ENCODE data around the gene ZNF383.
"Not testable (repeated sequence)": the region's sequence is repeated elsewhere in the genome, so short reads cannot be mapped to it uniquely, and the experiment has no call there.

ZNF383 gene

GRCh38 chr19:37217775-37218591 is at the start of gene ZNF383:
TSS of gene ZNF383 (plus strand) at chr19:37218214. CDS start at chr19:37230454, 12,240 bp downstream.
- in situ Hi-C loops (cut with MboI; ENCODE audit: low sequenced_read_pairs), result no loop called here

GRCh38 chr19:37172368-37173366 is 45.3 kb upstream of the ZNF383 start, which contains the start of gene ZNF585A:
TSS of gene ZNF585A (minus strand) at chr19:37172695. CDS start at chr19:37169910, 2,785 bp downstream.
- Histone ChIP-seq H3K27me3 (ENCODE audit: low read depth) (no peaks in the 10 kb centered on the region), H3K36me3 (replicated peaks) (no peaks in the 10 kb centered on the region), H3K4me1 (peaks cover 2% of the 10 kb centered on the region; the same call in 1 of the 2 replicates), H3K4me3 (peak within 1 kb of the TSS; percentile 69), H3K9me3 (peaks cover 6% of the 10 kb centered on the region; the same call in 1 of the 2 replicates)
- in situ Hi-C loops (cut with MboI; ENCODE audit: low sequenced_read_pairs), result no loop called here
- peak; percentile 92 to 97 for DNase-seq (ENCODE audit: low spot score in 2 of 2)

More at GRCh38 chr19:37217775-37218591, at the start of gene ZNF383:
- H3K4me1 ChIP-seq, result no peaks in the 10 kb centered on the region
- H3K9me3 ChIP-seq, result no peaks in the 10 kb centered on the region
- H3K36me3 ChIP-seq (replicated peaks), result no peaks in the 10 kb centered on the region; the same call in 1 of the 2 replicates
- peak within 1 kb of the TSS; percentile 84 for H3K4me3 ChIP-seq
- DNase-seq (ENCODE audit: low spot score in 2 of 2), result peak; percentile 87 to 94
- no peaks in the 10 kb centered on the region for H3K27me3 ChIP-seq (ENCODE audit: low read depth)

DNA sequence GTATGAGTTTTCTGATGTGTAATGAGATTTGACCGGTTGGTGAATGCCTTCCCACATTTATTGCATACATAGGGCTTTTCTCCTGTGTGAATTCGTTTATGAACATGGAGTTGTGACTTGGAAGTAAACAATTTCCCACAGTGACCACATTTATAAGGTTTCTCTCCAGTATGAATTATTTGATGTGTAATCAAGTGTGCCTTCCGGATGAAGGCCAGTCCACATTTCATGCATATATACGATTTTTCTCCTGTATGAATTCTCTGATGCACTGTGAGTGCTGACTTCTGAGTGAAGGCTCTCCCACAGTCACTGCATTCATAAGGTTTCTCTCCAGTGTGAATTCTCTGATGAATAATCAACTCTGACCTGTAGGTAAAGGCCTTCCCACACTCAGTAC is 31.9 kb upstream of the ZNF383 start:
- H3K4me1 ChIP-seq; H3K9me3 ChIP-seq; H3K4me3 ChIP-seq; DNase-seq (ENCODE audit: low spot score in 2 of 2); H3K27me3 ChIP-seq (ENCODE audit: low read depth); in situ Hi-C loops (cut with MboI; ENCODE audit: low sequenced_read_pairs); H3K36me3 ChIP-seq (replicated peaks): not testable (repeated sequence)

GRCh38 chr19:37195248-37195647 is 22.8 kb upstream of the ZNF383 start:
- in situ Hi-C loops (cut with MboI; ENCODE audit: low sequenced_read_pairs); DNase-seq (ENCODE audit: low spot score in 2 of 2); H3K9me3 ChIP-seq: not testable (repeated sequence)

GRCh38 chr19:37197115-37197514 is 20.9 kb upstream of the ZNF383 start:
- H3K4me3 ChIP-seq; H3K36me3 ChIP-seq (replicated peaks); H3K9me3 ChIP-seq; in situ Hi-C loops (cut with MboI; ENCODE audit: low sequenced_read_pairs); H3K27me3 ChIP-seq (ENCODE audit: low read depth); DNase-seq (ENCODE audit: low spot score in 2 of 2); H3K4me1 ChIP-seq: not testable (repeated sequence)

More at GRCh38 chr19:37195248-37195647, 22.8 kb upstream of the ZNF383 start:
- H3K4me3 ChIP-seq; H3K4me1 ChIP-seq; H3K36me3 ChIP-seq (replicated peaks); H3K27me3 ChIP-seq (ENCODE audit: low read depth): not testable (repeated sequence)

GRCh38 chr19:37197768-37198167 is 20.2 kb upstream of the ZNF383 start:
- Histone ChIP-seq H3K4me1 (no peaks in the 10 kb centered on the region), H3K9me3 (no peaks in the 10 kb centered on the region; the same call in 1 of the 2 replicates), H3K36me3 (replicated peaks) (no peaks in the 10 kb centered on the region), H3K27me3 (ENCODE audit: low read depth) (no peaks in the 10 kb centered on the region), H3K4me3 (no peak overlapping the region)
- in situ Hi-C loops (cut with MboI; ENCODE audit: low sequenced_read_pairs), result no loop called here
- DNase-seq (ENCODE audit: low spot score in 2 of 2), result no peak

- Histone ChIP-seq H3K4me3 (peak overlapping the region; percentile 84), H3K36me3 (replicated peaks) (no peaks in the 10 kb centered on the region; the same call in 1 of the 2 replicates), H3K9me3 (no peaks in the 10 kb centered on the region), H3K27me3 (ENCODE audit: low read depth) (no peaks in the 10 kb centered on the region), H3K4me1 (no peaks in the 10 kb centered on the region)
- DNase-seq (ENCODE audit: low spot score in 2 of 2), result no peak
- in situ Hi-C loops (cut with MboI; ENCODE audit: low sequenced_read_pairs), result no loop called here
These were observed 587 bp upstream of the ZNF383 start for GRCh38 chr19:37217480-37217774.

DNA sequence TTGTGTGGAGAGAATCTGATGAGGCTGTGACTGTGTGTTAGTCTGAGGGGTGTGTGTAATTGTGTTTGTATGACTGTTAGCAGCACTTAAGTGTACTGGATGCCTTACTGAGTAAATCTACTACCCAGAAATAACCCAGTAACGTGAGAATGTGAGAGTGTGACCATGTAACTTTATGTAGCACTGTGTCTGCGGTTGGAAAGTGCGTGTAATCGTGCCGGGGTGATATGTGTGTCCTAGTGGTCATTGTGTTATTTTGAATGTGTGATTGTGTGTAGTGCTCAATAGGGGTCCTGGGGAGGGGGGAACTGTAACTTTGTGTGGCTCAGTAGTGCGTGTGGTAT is 550 bp downstream of the ZNF383 start:
- in situ Hi-C loops (cut with MboI; ENCODE audit: low sequenced_read_pairs), result no loop called here
- no peaks in the 10 kb centered on the region for H3K4me1 ChIP-seq
- no peaks in the 10 kb centered on the region for H3K9me3 ChIP-seq
- peak overlapping the region; percentile 84 for H3K4me3 ChIP-seq
- DNase-seq (ENCODE audit: low spot score in 2 of 2), result no peak
- H3K36me3 ChIP-seq (replicated peaks), result no peaks in the 10 kb centered on the region; the same call in 1 of the 2 replicates
- no peaks in the 10 kb centered on the region for H3K27me3 ChIP-seq (ENCODE audit: low read depth)

GRCh38 chr19:37220383-37220782 is 2.4 kb downstream of the ZNF383 start:
- in situ Hi-C loops (cut with MboI; ENCODE audit: low sequenced_read_pairs), result no loop called here
- no peaks in the 10 kb centered on the region; the same call in none of the 2 replicates for H3K36me3 ChIP-seq (replicated peaks)
- no peak overlapping the region for H3K4me3 ChIP-seq
- H3K9me3 ChIP-seq, result no peaks in the 10 kb centered on the region
- no peaks in the 10 kb centered on the region for H3K4me1 ChIP-seq
- DNase-seq (ENCODE audit: low spot score in 2 of 2), result no peak
- no peaks in the 10 kb centered on the region for H3K27me3 ChIP-seq (ENCODE audit: low read depth)

GRCh38 chr19:37221136-37221535 is 3.1 kb downstream of the ZNF383 start:
- no peaks in the 10 kb centered on the region for H3K4me1 ChIP-seq
- H3K4me3 ChIP-seq, result no peak overlapping the region
- in situ Hi-C loops (cut with MboI; ENCODE audit: low sequenced_read_pairs), result no loop called here
- peaks cover 2% of the 10 kb centered on the region for H3K36me3 ChIP-seq (replicated peaks)
- DNase-seq (ENCODE audit: low spot score in 2 of 2), result no peak
- no peaks in the 10 kb centered on the region for H3K9me3 ChIP-seq
- no peaks in the 10 kb centered on the region for H3K27me3 ChIP-seq (ENCODE audit: low read depth)

DNA sequence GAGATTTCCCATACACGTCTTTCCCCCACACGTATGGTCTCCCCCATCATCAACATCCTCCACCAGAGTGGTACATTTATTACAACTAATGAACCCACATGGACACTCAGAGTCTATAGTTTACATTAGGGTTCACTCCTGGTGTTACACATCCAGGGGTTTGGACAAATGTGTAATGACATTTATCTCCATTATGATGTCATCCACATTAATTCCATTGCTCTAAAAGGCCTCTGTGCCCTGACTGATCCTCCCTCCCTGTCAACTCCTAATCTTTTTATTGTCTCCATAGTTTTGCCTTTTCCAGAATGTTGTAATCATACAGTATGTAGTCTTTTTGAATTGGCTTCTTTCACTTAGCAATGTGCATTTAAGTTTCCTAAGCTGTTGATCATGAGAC is 8.2 kb downstream of the ZNF383 start:
- in situ Hi-C loops (cut with MboI; ENCODE audit: low sequenced_read_pairs), result no loop called here
- no peak for DNase-seq (ENCODE audit: low spot score in 2 of 2)
- no peaks in the 10 kb centered on the region for H3K27me3 ChIP-seq (ENCODE audit: low read depth)
- H3K4me3 ChIP-seq, result no peak overlapping the region
- H3K9me3 ChIP-seq, result no peaks in the 10 kb centered on the region
- peaks cover 17% of the 10 kb centered on the region for H3K36me3 ChIP-seq (replicated peaks)
- no peaks in the 10 kb centered on the region for H3K4me1 ChIP-seq

GRCh38 chr19:37227996-37228395 is 10.0 kb downstream of the ZNF383 start:
- no peaks in the 10 kb centered on the region for H3K27me3 ChIP-seq (ENCODE audit: low read depth)
- H3K4me3 ChIP-seq, result no peak overlapping the region
- peak in 1 of 2 experiments; percentile 41 for DNase-seq (ENCODE audit: low spot score in 2 of 2)
- H3K4me1 ChIP-seq, result no peaks in the 10 kb centered on the region
- no peaks in the 10 kb centered on the region for H3K9me3 ChIP-seq
- in situ Hi-C loops (cut with MboI; ENCODE audit: low sequenced_read_pairs), result no loop called here
- peaks cover 17% of the 10 kb centered on the region for H3K36me3 ChIP-seq (replicated peaks)

- H3K4me1 ChIP-seq, result no peaks in the 10 kb centered on the region
- no peak overlapping the region for H3K4me3 ChIP-seq
- in situ Hi-C loops (cut with MboI; ENCODE audit: low sequenced_read_pairs), result no loop called here
- no peaks in the 10 kb centered on the region for H3K27me3 ChIP-seq (ENCODE audit: low read depth)
- peaks cover 12% of the 10 kb centered on the region; the same call in 1 of the 2 replicates for H3K9me3 ChIP-seq
- no peak for DNase-seq (ENCODE audit: low spot score in 2 of 2)
- peaks cover 23% of the 10 kb centered on the region for H3K36me3 ChIP-seq (replicated peaks)
These were observed 25.2 kb downstream of the ZNF383 start for GRCh38 chr19:37243206-37243632.
